NT2/D1 (cell line): ENCODE results near the gene ZNF77.

Experiments
- DNase-seq: peaks from one replicate; pipeline ENCODE4 v3.0.0-alpha.2; 2011; ENCODE audit warnings: low read depth, low spot score
- H3K27me3 ChIP-seq: 2 replicates; pipeline ENCODE4 v1.6.0; 2011; ENCODE audit warnings: mild to moderate bottlenecking; ENCODE audit not compliant: insufficient read length, insufficient read depth
- H3K36me3 ChIP-seq: 2 replicates; pipeline ENCODE4 v1.6.1; 2011; ENCODE audit warnings: mild to moderate bottlenecking, low read length, mixed read lengths; ENCODE audit not compliant: insufficient read depth, insufficient read length
- H3K4me1 ChIP-seq: 2 replicates; pipeline ENCODE4 v1.5.1; 2011; ENCODE audit not compliant: insufficient read depth, insufficient read length
- H3K4me3 ChIP-seq: 2 replicates; pipeline ENCODE4 v1.5.1; 2011; ENCODE audit warnings: low read depth; ENCODE audit not compliant: insufficient read length
- H3K9ac ChIP-seq: 2 replicates; pipeline ENCODE4 v1.6.0; 2011; ENCODE audit warnings: low read depth; ENCODE audit not compliant: insufficient read length
- H3K9me3 ChIP-seq: 2 replicates; pipeline ENCODE4 v1.5.1; 2011; ENCODE audit warnings: mild to moderate bottlenecking, low read length; ENCODE audit not compliant: insufficient read depth
- SUZ12 ChIP-seq: IDR thresholded peaks from 2 replicates; pipeline ENCODE4 v1.6.1; 2011; ENCODE audit not compliant: insufficient read length, insufficient read depth; ENCODE audit errors: extremely low read depth
- YY1 ChIP-seq: IDR thresholded peaks from 2 replicates; pipeline ENCODE4 v1.6.1; 2011; ENCODE audit not compliant: insufficient read length, insufficient read depth
- ZNF274 ChIP-seq: IDR thresholded peaks from 2 replicates; pipeline ENCODE4 v1.6.1; 2011; ENCODE audit warnings: mild to moderate bottlenecking, low read depth, low read length

The ZNF77 gene

GRCh38 chr19:2984215-2984528, 39.4 kb upstream of the ZNF77 start:
- no peak overlapping the region for H3K9ac ChIP-seq
- H3K27me3 ChIP-seq: peaks cover 94% of the 10 kb centered on the region

GRCh38 chr19:2983351-2984214, 38.8 kb upstream of the ZNF77 start:
- TF ChIP-seq ZNF274 (no peak), SUZ12 (peak; percentile 62)
- peak; percentile 68 for DNase-seq
- Histone ChIP-seq H3K27me3 (peaks cover 94% of the 10 kb centered on the region), H3K36me3 (no peaks in the 10 kb centered on the region), H3K4me3 (no peak overlapping the region), H3K4me1 (peaks cover 20% of the 10 kb centered on the region), H3K9ac (no peak overlapping the region), H3K9me3 (no peaks in the 10 kb centered on the region)

More at GRCh38 chr19:2984215-2984528, 39.4 kb upstream of the ZNF77 start:
- Histone ChIP-seq H3K36me3 (no peaks in the 10 kb centered on the region), H3K4me3 (no peak overlapping the region), H3K9me3 (no peaks in the 10 kb centered on the region), H3K4me1 (peaks cover 20% of the 10 kb centered on the region)
- TF ChIP-seq ZNF274 (no peak), SUZ12 (no peak), YY1 (no peak)
- no peak for DNase-seq

- no peak overlapping the region for H3K9ac ChIP-seq
- no peaks in the 10 kb centered on the region for H3K36me3 ChIP-seq
- no peaks in the 10 kb centered on the region for H3K9me3 ChIP-seq
- no peak overlapping the region for H3K4me3 ChIP-seq
- no peak for DNase-seq
- H3K27me3 ChIP-seq: peaks cover 94% of the 10 kb centered on the region
- H3K4me1 ChIP-seq: peaks cover 22% of the 10 kb centered on the region
- no peak for TF ChIP-seq YY1
Measured at GRCh38 chr19:2982983-2983350, 38.2 kb upstream of the ZNF77 start.

GRCh38 chr19:2982561-2982960, 37.8 kb upstream of the ZNF77 start:
- Histone ChIP-seq H3K9ac (no peak overlapping the region), H3K27me3 (peaks cover 94% of the 10 kb centered on the region), H3K4me1 (peaks cover 21% of the 10 kb centered on the region), H3K36me3 (no peaks in the 10 kb centered on the region), H3K4me3 (no peak overlapping the region), H3K9me3 (no peaks in the 10 kb centered on the region)
- TF ChIP-seq ZNF274 (no peak), YY1 (no peak), SUZ12 (no peak)
- no peak for DNase-seq

- peaks cover 20% of the 10 kb centered on the region for H3K4me1 ChIP-seq
- no peaks in the 10 kb centered on the region for H3K9me3 ChIP-seq
- H3K27me3 ChIP-seq: peaks cover 92% of the 10 kb centered on the region
- no peak for DNase-seq
- H3K9ac ChIP-seq: no peak overlapping the region
- H3K36me3 ChIP-seq: no peaks in the 10 kb centered on the region
- no peak overlapping the region for H3K4me3 ChIP-seq
- TF ChIP-seq YY1 (no peak), SUZ12 (no peak), ZNF274 (no peak)
Measured at GRCh38 chr19:2981898-2982297, 37.1 kb upstream of the ZNF77 start.

- Histone ChIP-seq H3K27me3 (peaks cover 96% of the 10 kb centered on the region), H3K4me1 (peaks cover 22% of the 10 kb centered on the region), H3K36me3 (no peaks in the 10 kb centered on the region), H3K4me3 (no peak overlapping the region), H3K9me3 (no peaks in the 10 kb centered on the region), H3K9ac (no peak overlapping the region)
- no peak for DNase-seq
- TF ChIP-seq SUZ12 (no peak), YY1 (no peak)
Measured at GRCh38 chr19:2978772-2979171, 34.0 kb upstream of the ZNF77 start.

GRCh38 chr19:2978166-2978767, 33.5 kb upstream of the ZNF77 start:
- no peak overlapping the region for H3K4me3 ChIP-seq
- peaks cover 96% of the 10 kb centered on the region for H3K27me3 ChIP-seq
- no peak for DNase-seq
- no peak for TF ChIP-seq ZNF274
- no peak overlapping the region for H3K9ac ChIP-seq
- no peaks in the 10 kb centered on the region for H3K36me3 ChIP-seq
- H3K9me3 ChIP-seq: no peaks in the 10 kb centered on the region
- peaks cover 20% of the 10 kb centered on the region for H3K4me1 ChIP-seq

- Histone ChIP-seq H3K27me3 (peaks cover 96% of the 10 kb centered on the region), H3K36me3 (no peaks in the 10 kb centered on the region), H3K4me1 (peaks cover 18% of the 10 kb centered on the region), H3K4me3 (no peak overlapping the region), H3K9ac (peak overlapping the region; percentile 50), H3K9me3 (no peaks in the 10 kb centered on the region)
- DNase-seq: no peak
- no peak for TF ChIP-seq SUZ12
- TF ChIP-seq YY1: no peak
- no peak for TF ChIP-seq ZNF274
Measured at GRCh38 chr19:2977746-2978138, 33.0 kb upstream of the ZNF77 start.
